HCT116 (cell line): Measurements from ENCODE around the gene ITPR1.

Experiments
- ATF3 ChIP-seq: IDR thresholded peaks from 2 replicates; pipeline ENCODE4 v1.6.1; 2012
- CTCF ChIP-seq, 3 experiments: fragments of 200-600 bp in 1 of 3; sonication (generic) in 1 of 3; IDR thresholded peaks in 2 of 3; conservative IDR thresholded peaks in 1 of 3; 2 replicates each; pipeline ENCODE4 v1.5.1; 2012 to 2017; ENCODE audit warnings: low read depth in 2 of 3, low read length in 2 of 3, antibody characterized with exemption in 1 of 3, borderline replicate concordance in 1 of 3, control low read depth in 1 of 3, mild to moderate bottlenecking in 1 of 3, mixed read lengths in 1 of 3, mixed run types in 1 of 3, moderate library complexity in 1 of 3; ENCODE audit not compliant: insufficient read depth in 1 of 3
- POLR2AphosphoS5 ChIP-seq: IDR thresholded peaks from 2 replicates; pipeline ENCODE4 v1.6.1; 2011; ENCODE audit warnings: mild to moderate bottlenecking, low read depth, low read length, moderate library complexity
- SP1 ChIP-seq: IDR thresholded peaks from 2 replicates; pipeline ENCODE4 v1.6.1; 2012; ENCODE audit warnings: low read depth
- TCF7L2 ChIP-seq: IDR thresholded peaks from 2 replicates; pipeline ENCODE4 v1.7.0; 2011; ENCODE audit warnings: borderline replicate concordance, inconsistent platforms; ENCODE audit not compliant: insufficient read depth, insufficient read length; ENCODE audit errors: extremely low read depth

- TF ChIP-seq TCF7L2 (no peak), SP1 (no peak), CTCF (IDR thresholded peaks at IDR 0.05 in 2 of 3, conservative IDR thresholded peaks at IDR 0.05 in 1 of 3; ENCODE audit: borderline replicate concordance in 1 of 3, insufficient read depth in 1 of 3, low read depth in 2 of 3, low read length in 2 of 3) (no peak), ATF3 (no peak), POLR2AphosphoS5 (no peak)
Measured at GRCh38 chr3:4534906-4535305, 41.8 kb downstream of the ITPR1 start.
